Measurements from ENCODE around the gene INPP5J. TPM values are rescaled to one million over a fixed set of nuclear protein-coding genes. Genes with fewer than 3 reads are reported as not detected.
A peak's percentile ranks its signal among the peaks of the same experiment; 100 is the strongest.
"Not testable (repeated sequence)": the region's sequence is repeated elsewhere in the genome, so short reads cannot be mapped to it uniquely, and the experiment has no call there.

The INPP5J gene
- total and polyA plus RNA-seq, 9 of the 15 experiments (the other 6 are each of a cell fraction or from before 2014, with no cell fraction given): 0.10 to 6.3 (median 4.8) TPM

- TF ChIP-seq PRDM10 (IDR thresholded peaks at IDR 0.05; ENCODE audit: partially characterized antibody) (peak; percentile 85), FIP1L1 (IDR thresholded peaks at IDR 0.05; ENCODE audit: low read depth, low read length, poor library complexity, severe bottlenecking) (no peak), NFIX (CRISPR knock-in tag; IDR thresholded peaks at IDR 0.05; ENCODE audit: low read depth) (peak; percentile 3; the same call in 1 of the 2 replicates), ZNF740 (CRISPR knock-in tag; IDR thresholded peaks at IDR 0.05) (peak; percentile 78; the same call in 1 of the 2 replicates), ZNF740 (tag; IDR thresholded peaks at IDR 0.05) (peak in 1 of 2 experiments; percentile 62; a peak in 1 of 4 replicates), ZFP91 (CRISPR knock-in tag; IDR thresholded peaks at IDR 0.05) (peak; percentile 96), CC2D1A (IDR thresholded peaks at IDR 0.05) (no peak), ZNF263 (CRISPR knock-in tag; IDR thresholded peaks at IDR 0.05; ENCODE audit: borderline replicate concordance) (peak; percentile 54; the same call in 1 of the 2 replicates), CREB1 (IDR thresholded peaks at IDR 0.05) (no peak), CREB1 (CRISPR knock-in tag; IDR thresholded peaks at IDR 0.05) (peak; percentile 47; the same call in 1 of the 2 replicates), POLR2G (IDR thresholded peaks at IDR 0.05; ENCODE audit: low read depth, low read length) (0 out of 2 replicates have a peak, but pooled peaks have one; percentile 37), NFIC (IDR thresholded peaks at IDR 0.05) (peak; percentile 87)
Observed at GRCh38 chr22:31122532-31123291, at the start of gene INPP5J (continued).

- H3K9me3 ChIP-seq (replicated peaks; ENCODE audit: control insufficient read depth, insufficient read depth, low read depth, low read length); BruUV-seq (replicated peaks); POLR2A ChIA-PET; H2AFZ ChIP-seq (ENCODE audit: low read depth, low read length); FAIRE-seq; H3K27me3 ChIP-seq (ENCODE audit: control insufficient read depth in 2 of 2, insufficient read depth in 2 of 2, low read length in 2 of 2); H3K4me3 ChIP-seq; H3K79me2 ChIP-seq (ENCODE audit: control insufficient read depth, insufficient read depth, low read length); H3K9ac ChIP-seq (ENCODE audit: insufficient read depth in 1 of 2, low read depth in 2 of 2, low read length in 2 of 2); H3K4me1 ChIP-seq (replicated peaks in 1 of 2; ENCODE audit: control insufficient read depth in 2 of 2, insufficient read depth in 2 of 2, low read length in 2 of 2); H3K27ac ChIP-seq (ENCODE audit: extremely low read depth, low read depth, low read length); H3K4me2 ChIP-seq (ENCODE audit: insufficient read depth, low read length); H3K36me3 ChIP-seq (ENCODE audit: control insufficient read depth, insufficient read depth, low read length); DNase-seq (ENCODE audit: extremely low read depth in 1 of 4, low spot score in 3 of 4); H3K9me1 ChIP-seq (ENCODE audit: control insufficient read depth, insufficient read depth, low read length); in situ Hi-C loops (cut with MboI); H4K20me1 ChIP-seq (replicated peaks; ENCODE audit: control insufficient read depth, insufficient read depth, low read length); intact Hi-C loops (cut with micrococcal nuclease); ATAC-seq; CTCF ChIA-PET (ENCODE audit: low intra/inter-chr PET ratio): not testable (repeated sequence)
- WGBS (ENCODE audit: insufficient coverage, low coverage, missing lambda C conversion rate): 82% methylated on average over 3 of the region's 9 CpGs
Observed at GRCh38 chr22:31073125-31073524, 49.6 kb upstream of the INPP5J start.
